Stimulated activated effector memory CD8-positive, alpha-beta T cell treated with anti-CD3 and anti-CD28 coated beads, Interleukin-12 subunit alpha, Interleukin-12 subunit beta, amount 100 ng/mL, for 72 hours (primary cell): ENCODE data around the gene GADD45B.
A peak's percentile ranks its signal among the peaks of the same experiment; 100 is the strongest.

Experiments
- ATAC-seq: fragments of 150-1000 bp; cut with Tn5 transposase; 2 replicates; pipeline ENCODE4 v1.10.0; 2021
- DNase-seq, 2 donors: peaks; one replicate each; pipeline ENCODE4 v3.0.0; 2021 to 2022; ENCODE audit warnings: low spot score in 2 of 2
- H3K27ac Mint-ChIP-seq: one replicate; pipeline ENCODE4 v1.8.0; 2022; ENCODE audit warnings: mild to moderate bottlenecking, mixed read lengths
- H3K36me3 Mint-ChIP-seq: one replicate; pipeline ENCODE4 v1.8.0; 2022; ENCODE audit warnings: mild to moderate bottlenecking, mixed read lengths
- H3K4me1 Mint-ChIP-seq: one replicate; pipeline ENCODE4 v1.8.0; 2022; ENCODE audit warnings: mixed read lengths
- H3K4me3 Mint-ChIP-seq: one replicate; pipeline ENCODE4 v1.8.0; 2022; ENCODE audit warnings: mild to moderate bottlenecking, mixed read lengths
- H3K9me3 Mint-ChIP-seq: one replicate; pipeline ENCODE4 v1.8.0; 2022; ENCODE audit warnings: mixed read lengths

The GADD45B gene

DNA sequence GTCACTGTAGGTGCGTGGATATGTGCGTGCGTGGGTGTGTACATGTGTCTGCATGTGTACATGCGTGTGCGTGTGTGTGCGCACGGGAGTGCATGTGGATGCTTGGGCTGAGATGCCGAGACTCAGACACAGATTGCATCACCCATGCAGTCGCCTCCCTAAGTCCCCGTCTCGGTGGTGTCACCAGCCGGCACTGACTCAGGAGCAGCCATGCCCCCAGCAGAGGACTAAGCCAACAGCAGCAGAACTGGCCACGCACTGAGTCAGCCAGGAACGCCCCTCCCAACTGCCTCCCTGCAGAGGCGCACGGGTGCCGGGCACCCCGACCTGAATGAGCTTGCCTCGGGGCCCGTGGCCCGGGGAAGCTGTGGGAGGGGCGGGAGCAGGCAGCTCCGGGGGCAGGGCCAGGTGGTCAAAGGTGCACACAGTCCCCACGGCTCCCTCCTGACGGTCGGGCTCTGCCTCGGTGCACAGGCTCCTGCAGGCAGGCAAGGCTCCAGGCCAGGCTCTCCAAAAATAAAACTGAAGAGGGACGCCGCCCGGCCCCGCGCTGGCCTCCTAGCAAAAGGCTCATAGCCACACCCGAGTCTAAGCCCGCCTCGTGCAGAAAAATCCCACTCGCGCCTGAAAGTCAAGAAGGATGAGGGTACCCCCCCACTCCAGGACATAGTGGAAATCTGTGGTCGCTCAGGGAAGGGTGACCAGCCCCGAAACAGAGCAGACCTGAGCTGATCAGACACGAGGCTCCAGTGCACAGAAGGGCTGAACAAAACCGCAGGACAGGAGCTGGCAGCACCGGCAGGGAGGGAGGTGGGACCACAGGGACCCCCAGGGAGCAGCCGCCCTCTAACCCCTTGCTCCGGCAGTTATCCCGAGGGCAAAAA is 49.2 kb downstream of the GADD45B start:
- no peaks in the 10 kb centered on the region for H3K36me3 Mint-ChIP-seq
- H3K9me3 Mint-ChIP-seq = no peaks in the 10 kb centered on the region
- no peak overlapping the region for H3K4me3 Mint-ChIP-seq
- ATAC-seq (peak; percentile 59), DNase-seq (no peak)
- no peak overlapping the region for H3K27ac Mint-ChIP-seq
- no peaks in the 10 kb centered on the region for H3K4me1 Mint-ChIP-seq

DNA sequence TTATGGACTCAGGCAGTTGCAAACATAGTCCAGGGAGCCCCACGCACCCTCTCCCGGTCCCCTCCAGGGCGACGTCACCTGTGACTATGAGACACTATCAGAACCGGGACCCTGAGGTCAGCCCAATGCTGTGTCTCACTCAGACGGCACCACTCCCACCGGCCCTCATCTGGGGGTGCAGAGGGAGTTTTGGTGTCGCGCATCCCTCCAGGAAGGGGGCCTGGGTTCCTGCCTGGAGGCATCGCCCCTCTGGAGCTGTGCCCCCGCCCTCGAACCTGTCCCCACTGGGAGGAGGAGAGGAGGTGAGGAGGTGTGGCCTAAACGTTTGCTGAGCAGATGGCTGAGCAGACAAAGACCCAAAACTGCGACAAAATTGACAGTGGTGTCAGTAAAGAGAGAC is 51.2 kb downstream of the GADD45B start:
- Mint-ChIP-seq H3K36me3 (no peaks in the 10 kb centered on the region), H3K4me3 (no peak overlapping the region), H3K27ac (no peak overlapping the region), H3K9me3 (no peaks in the 10 kb centered on the region), H3K4me1 (peaks cover 2% of the 10 kb centered on the region)
- no peak for ATAC-seq
- no peak for DNase-seq

- DNase-seq (no peak), ATAC-seq (no peak)
- peaks cover 6% of the 10 kb centered on the region for H3K4me1 Mint-ChIP-seq
- no peak overlapping the region for H3K27ac Mint-ChIP-seq
- no peak overlapping the region for H3K4me3 Mint-ChIP-seq
- no peaks in the 10 kb centered on the region for H3K9me3 Mint-ChIP-seq
- no peaks in the 10 kb centered on the region for H3K36me3 Mint-ChIP-seq
Observed at GRCh38 chr19:2527686-2528085, 51.8 kb downstream of the GADD45B start.
